ENCODE data around the gene OR51A7. TPM values are rescaled to one million over a fixed set of nuclear protein-coding genes. Genes with fewer than 3 reads are reported as not detected.

The OR51A7 gene
- polyA plus RNA-seq, 1 donor = not detected

- H3K36me3 ChIP-seq (ENCODE audit: control insufficient read depth, insufficient read depth, low read length) = no peaks in the 10 kb centered on the region
- H3K27ac ChIP-seq (ENCODE audit: low read length) = no peak overlapping the region
- no peaks in the 10 kb centered on the region for H3K27me3 ChIP-seq (ENCODE audit: control insufficient read depth, insufficient read depth, low read length)
- no peak overlapping the region for H3K4me3 ChIP-seq (ENCODE audit: low read length)
- no peaks in the 10 kb centered on the region for H3K4me1 ChIP-seq (ENCODE audit: control insufficient read depth, insufficient read depth, low read length)
- H3K9me3 ChIP-seq (ENCODE audit: control insufficient read depth, low read depth, low read length) = no peaks in the 10 kb centered on the region
- no peak for DNase-seq
- 0% methylated on average over 1 of the region's 1 CpG for WGBS (ENCODE audit: insufficient coverage, low lambda C conversion rate)
Observed at GRCh38 chr11:4887591-4887990, 16.0 kb upstream of the OR51A7 start.

GRCh38 chr11:4890279-4890678, 13.3 kb upstream of the OR51A7 start:
- no peak for DNase-seq
- Histone ChIP-seq H3K4me3 (ENCODE audit: low read length) (no peak overlapping the region), H3K36me3 (ENCODE audit: control insufficient read depth, insufficient read depth, low read length) (no peaks in the 10 kb centered on the region), H3K27me3 (ENCODE audit: control insufficient read depth, insufficient read depth, low read length) (no peaks in the 10 kb centered on the region), H3K9me3 (ENCODE audit: control insufficient read depth, low read depth, low read length) (no peaks in the 10 kb centered on the region), H3K27ac (ENCODE audit: low read length) (no peak overlapping the region), H3K4me1 (ENCODE audit: control insufficient read depth, insufficient read depth, low read length) (no peaks in the 10 kb centered on the region)
- WGBS (ENCODE audit: insufficient coverage, low lambda C conversion rate) = 100% methylated on average over 1 of the region's 2 CpGs

GRCh38 chr11:4891996-4892640, 11.5 kb upstream of the OR51A7 start:
- Histone ChIP-seq H3K9me3 (ENCODE audit: control insufficient read depth, low read depth, low read length) (no peaks in the 10 kb centered on the region), H3K36me3 (ENCODE audit: control insufficient read depth, insufficient read depth, low read length) (no peaks in the 10 kb centered on the region), H3K4me1 (ENCODE audit: control insufficient read depth, insufficient read depth, low read length) (no peaks in the 10 kb centered on the region), H3K4me3 (ENCODE audit: low read length) (no peak overlapping the region), H3K27ac (ENCODE audit: low read length) (no peak overlapping the region), H3K27me3 (ENCODE audit: control insufficient read depth, insufficient read depth, low read length) (no peaks in the 10 kb centered on the region)
- peak in 1 of 2 donors; percentile 0 for DNase-seq
- no CpG with 5 or more reads among the region's 1 CpG for WGBS (ENCODE audit: insufficient coverage, low lambda C conversion rate)

GRCh38 chr11:4916581-4916980, 13.0 kb downstream of the OR51A7 start:
- Histone ChIP-seq H3K9me3 (ENCODE audit: control insufficient read depth, low read depth, low read length) (no peaks in the 10 kb centered on the region), H3K27me3 (ENCODE audit: control insufficient read depth, insufficient read depth, low read length) (no peaks in the 10 kb centered on the region), H3K4me1 (ENCODE audit: control insufficient read depth, insufficient read depth, low read length) (no peaks in the 10 kb centered on the region), H3K4me3 (ENCODE audit: low read length) (no peak overlapping the region), H3K27ac (ENCODE audit: low read length) (no peak overlapping the region), H3K36me3 (ENCODE audit: control insufficient read depth, insufficient read depth, low read length) (no peaks in the 10 kb centered on the region)
- DNase-seq = no peak

- Histone ChIP-seq H3K36me3 (ENCODE audit: control insufficient read depth, insufficient read depth, low read length) (no peaks in the 10 kb centered on the region), H3K27ac (ENCODE audit: low read length) (no peak within 1 kb of the TSS), H3K9me3 (ENCODE audit: control insufficient read depth, low read depth, low read length) (no peaks in the 10 kb centered on the region), H3K27me3 (ENCODE audit: control insufficient read depth, insufficient read depth, low read length) (no peaks in the 10 kb centered on the region), H3K4me1 (ENCODE audit: control insufficient read depth, insufficient read depth, low read length) (no peaks in the 10 kb centered on the region), H3K4me3 (ENCODE audit: low read length) (no peak within 1 kb of the TSS)
- no peak for DNase-seq
- WGBS (ENCODE audit: insufficient coverage, low lambda C conversion rate) = no CpG with 5 or more reads among the region's 4 CpGs
Observed at GRCh38 chr11:4919250-4919649, 15.7 kb downstream of the OR51A7 start, which contains the start of gene OR51G2. Gene OR51G2, minus strand, starts transcription at chr11:4919350. Its CDS starts 3,687 bp downstream, at chr11:4915663.

GRCh38 chr11:4921796-4922195, 18.2 kb downstream of the OR51A7 start:
- WGBS (ENCODE audit: insufficient coverage, low lambda C conversion rate) = 88% methylated on average over 1 of the region's 1 CpG
- Histone ChIP-seq H3K27me3 (ENCODE audit: control insufficient read depth, insufficient read depth, low read length) (no peaks in the 10 kb centered on the region), H3K4me3 (ENCODE audit: low read length) (no peak overlapping the region), H3K9me3 (ENCODE audit: control insufficient read depth, low read depth, low read length) (no peaks in the 10 kb centered on the region), H3K4me1 (ENCODE audit: control insufficient read depth, insufficient read depth, low read length) (no peaks in the 10 kb centered on the region), H3K27ac (ENCODE audit: low read length) (no peak overlapping the region), H3K36me3 (ENCODE audit: control insufficient read depth, insufficient read depth, low read length) (no peaks in the 10 kb centered on the region)
- no peak for DNase-seq

- Histone ChIP-seq H3K36me3 (ENCODE audit: control insufficient read depth, insufficient read depth, low read length) (no peaks in the 10 kb centered on the region), H3K4me1 (ENCODE audit: control insufficient read depth, insufficient read depth, low read length) (no peaks in the 10 kb centered on the region), H3K9me3 (ENCODE audit: control insufficient read depth, low read depth, low read length) (no peaks in the 10 kb centered on the region), H3K27me3 (ENCODE audit: control insufficient read depth, insufficient read depth, low read length) (no peaks in the 10 kb centered on the region), H3K27ac (ENCODE audit: low read length) (no peak overlapping the region), H3K4me3 (ENCODE audit: low read length) (no peak overlapping the region)
- DNase-seq = no peak
- WGBS (ENCODE audit: insufficient coverage, low lambda C conversion rate) = no CpG with 5 or more reads among the region's 1 CpG
Observed at GRCh38 chr11:4922304-4922703, 18.7 kb downstream of the OR51A7 start.

- no CpG with 5 or more reads among the region's 1 CpG for WGBS (ENCODE audit: insufficient coverage, low lambda C conversion rate)
- H3K4me1 ChIP-seq (ENCODE audit: control insufficient read depth, insufficient read depth, low read length) = no peaks in the 10 kb centered on the region
- H3K27ac ChIP-seq (ENCODE audit: low read length) = no peak within 1 kb of the TSS
- H3K4me3 ChIP-seq (ENCODE audit: low read length) = no peak within 1 kb of the TSS
- H3K36me3 ChIP-seq (ENCODE audit: control insufficient read depth, insufficient read depth, low read length) = no peaks in the 10 kb centered on the region
- DNase-seq = no peak
- no peaks in the 10 kb centered on the region for H3K9me3 ChIP-seq (ENCODE audit: control insufficient read depth, low read depth, low read length)
- H3K27me3 ChIP-seq (ENCODE audit: control insufficient read depth, insufficient read depth, low read length) = no peaks in the 10 kb centered on the region
Observed at GRCh38 chr11:4924239-4924638, 20.7 kb downstream of the OR51A7 start, which contains the start of gene OR51G1. Gene OR51G1, minus strand, starts transcription at chr11:4924339. Its CDS starts 0 bp downstream, at chr11:4924339.

GRCh38 chr11:4926608-4927007, 23.0 kb downstream of the OR51A7 start:
- no peak for DNase-seq
- Histone ChIP-seq H3K27ac (ENCODE audit: low read length) (no peak overlapping the region), H3K9me3 (ENCODE audit: control insufficient read depth, low read depth, low read length) (no peaks in the 10 kb centered on the region), H3K4me1 (ENCODE audit: control insufficient read depth, insufficient read depth, low read length) (no peaks in the 10 kb centered on the region), H3K27me3 (ENCODE audit: control insufficient read depth, insufficient read depth, low read length) (no peaks in the 10 kb centered on the region), H3K36me3 (ENCODE audit: control insufficient read depth, insufficient read depth, low read length) (no peaks in the 10 kb centered on the region), H3K4me3 (ENCODE audit: low read length) (no peak overlapping the region)

GRCh38 chr11:4932751-4933150, 29.2 kb downstream of the OR51A7 start:
- Histone ChIP-seq H3K9me3 (ENCODE audit: control insufficient read depth, low read depth, low read length) (no peaks in the 10 kb centered on the region), H3K27me3 (ENCODE audit: control insufficient read depth, insufficient read depth, low read length) (no peaks in the 10 kb centered on the region), H3K4me1 (ENCODE audit: control insufficient read depth, insufficient read depth, low read length) (no peaks in the 10 kb centered on the region), H3K27ac (ENCODE audit: low read length) (no peak overlapping the region), H3K36me3 (ENCODE audit: control insufficient read depth, insufficient read depth, low read length) (no peaks in the 10 kb centered on the region), H3K4me3 (ENCODE audit: low read length) (no peak overlapping the region)
- DNase-seq = no peak
- WGBS (ENCODE audit: insufficient coverage, low lambda C conversion rate) = 77% methylated on average over 4 of the region's 4 CpGs

GRCh38 chr11:4936745-4937144, 33.2 kb downstream of the OR51A7 start:
- H3K27ac ChIP-seq (ENCODE audit: low read length) = no peak overlapping the region
- no peak for DNase-seq
- 91% methylated on average over 3 of the region's 3 CpGs for WGBS (ENCODE audit: insufficient coverage, low lambda C conversion rate)

More at GRCh38 chr11:4936745-4937144, 33.2 kb downstream of the OR51A7 start:
- no peak overlapping the region for H3K4me3 ChIP-seq (ENCODE audit: low read length)
- H3K4me1 ChIP-seq (ENCODE audit: control insufficient read depth, insufficient read depth, low read length) = no peaks in the 10 kb centered on the region
- H3K36me3 ChIP-seq (ENCODE audit: control insufficient read depth, insufficient read depth, low read length) = no peaks in the 10 kb centered on the region
- no peaks in the 10 kb centered on the region for H3K9me3 ChIP-seq (ENCODE audit: control insufficient read depth, low read depth, low read length)
- H3K27me3 ChIP-seq (ENCODE audit: control insufficient read depth, insufficient read depth, low read length) = no peaks in the 10 kb centered on the region
